T47D (cell line): ENCODE results near the gene LURAP1L.
A peak's percentile ranks its signal among the peaks of the same experiment; 100 is the strongest.

Experiments used
- DNase-seq, 2 experiments: peaks; one replicate each; pipeline versions ENCODE4 v3.0.0 to v3.0.0-alpha.2; 2011 to 2012; ENCODE audit warnings: low read depth in 1 of 2, low spot score in 1 of 2
- JUND ChIP-seq: IDR thresholded peaks from 2 replicates; pipeline ENCODE4 v1.6.1; 2012; ENCODE audit warnings: low read depth
- in situ Hi-C: cut with HindIII; loops from 2 replicates; pipeline ENCODE4 v1.10.0; 2016; ENCODE audit warnings: low sequenced_read_pairs, low pct_unique_long_range_greater_than_20kb

The LURAP1L gene

DNA sequence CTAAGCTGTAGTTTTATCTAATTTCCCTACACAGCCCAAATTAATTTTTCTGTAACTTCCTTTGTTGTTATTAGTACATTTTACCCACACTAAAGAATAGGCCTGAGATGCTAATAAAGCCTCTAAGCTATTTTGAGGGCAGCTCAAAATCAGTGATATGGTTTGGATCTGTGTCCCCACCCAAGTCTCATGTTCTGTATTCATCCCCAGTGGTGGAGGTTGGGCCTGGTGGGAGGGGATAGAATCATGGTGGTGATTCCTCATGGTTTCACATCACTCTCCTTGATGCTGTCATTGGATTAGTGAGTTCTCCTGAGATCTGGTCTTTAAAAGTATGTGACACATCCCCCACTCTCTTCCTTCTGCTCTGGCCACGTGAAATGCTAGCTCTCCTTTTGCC lies 27.3 kb downstream of the LURAP1L start:
- no peak for DNase-seq
- in situ Hi-C loops: no loop called here
- TF ChIP-seq JUND: no peak

DNA sequence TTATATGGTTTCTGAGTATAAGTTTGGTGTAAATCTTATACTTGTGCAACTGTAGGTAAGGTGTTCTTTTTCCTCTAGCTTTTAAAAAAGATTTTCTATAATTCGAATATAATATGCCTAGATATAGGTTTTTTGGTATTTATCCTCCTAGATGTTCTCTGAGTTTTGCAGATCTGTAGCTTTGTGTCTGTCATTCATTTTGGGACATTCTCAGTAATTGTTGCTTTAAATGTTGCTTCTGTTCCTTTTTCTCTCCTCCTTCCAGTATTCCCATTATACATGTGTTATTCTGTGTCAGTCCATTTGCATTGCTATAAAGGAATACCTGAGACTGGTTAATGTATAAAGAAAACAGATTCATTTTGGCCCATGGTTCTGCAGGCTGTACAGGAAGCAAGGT lies 33.7 kb downstream of the LURAP1L start:
- no peak for DNase-seq

GRCh38 chr9:12809720-12810119 lies 34.9 kb downstream of the LURAP1L start:
- no peak for TF ChIP-seq JUND
- in situ Hi-C loops: no loop called here
- DNase-seq: no peak

More for the DNA sequence above, 33.7 kb downstream of the LURAP1L start:
- in situ Hi-C loops: no loop called here
- TF ChIP-seq JUND: no peak

DNA sequence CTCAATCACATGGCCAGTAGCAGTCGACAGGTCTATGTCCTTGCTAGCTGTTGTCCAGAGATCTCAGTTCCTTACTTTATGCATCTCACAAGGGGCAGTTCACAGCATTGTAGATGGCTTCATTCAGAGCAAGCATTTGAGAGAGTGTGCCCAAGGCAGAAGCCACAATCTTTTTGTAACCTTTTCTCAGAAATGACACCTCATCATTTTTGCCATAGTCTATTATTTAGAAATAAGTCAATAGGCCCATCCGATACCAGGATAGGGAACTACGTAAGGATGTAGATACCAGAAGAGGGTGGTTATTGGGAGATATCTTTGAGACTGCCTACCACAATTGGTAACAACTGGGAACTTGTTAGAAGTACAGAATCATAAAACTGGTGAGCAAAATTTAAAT lies 37.1 kb downstream of the LURAP1L start:
- no peak for DNase-seq
- TF ChIP-seq JUND: 0 out of 2 replicates have a peak, but pooled peaks have one; percentile 24
- in situ Hi-C loops: no loop called here

DNA sequence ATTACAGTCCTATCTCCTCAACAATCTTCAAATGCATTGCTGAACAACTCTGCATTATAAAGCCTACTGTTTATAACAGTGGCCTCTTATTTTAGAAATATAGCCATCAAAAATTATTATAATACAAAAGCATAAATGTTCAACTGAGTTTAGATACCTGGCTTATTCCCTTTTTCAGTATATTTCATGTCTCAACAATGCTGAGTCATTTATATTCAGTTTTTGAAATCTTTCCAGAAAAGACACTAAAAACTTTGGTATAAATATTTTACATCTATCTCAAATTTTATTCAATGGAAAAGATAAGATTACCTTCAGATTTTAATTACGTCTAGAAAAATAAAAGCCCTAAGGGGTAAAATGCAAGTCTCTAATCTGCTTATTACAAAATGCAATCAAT lies 37.9 kb downstream of the LURAP1L start:
- DNase-seq: no peak
- TF ChIP-seq JUND: no peak
- in situ Hi-C loops: no loop called here

DNA sequence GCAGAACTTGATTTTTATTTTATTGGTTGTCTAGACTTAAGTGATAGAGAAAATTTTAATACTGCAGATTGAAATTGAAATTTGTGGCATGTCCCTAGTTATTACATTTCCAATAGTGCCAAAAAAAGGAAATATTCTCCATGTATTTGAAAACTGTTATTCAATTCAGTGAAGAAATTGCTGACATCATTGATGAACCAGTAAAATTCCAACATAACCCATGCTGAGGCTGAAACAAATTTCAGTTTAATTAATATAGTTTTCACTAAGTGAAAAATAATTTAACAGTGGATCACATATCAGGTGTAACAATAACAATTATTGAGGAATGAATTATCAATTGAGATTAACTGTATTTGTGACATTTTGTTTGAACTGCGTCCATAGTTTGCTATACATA lies 38.7 kb downstream of the LURAP1L start:
- no peak for DNase-seq
- TF ChIP-seq JUND: no peak
- in situ Hi-C loops: no loop called here

DNA sequence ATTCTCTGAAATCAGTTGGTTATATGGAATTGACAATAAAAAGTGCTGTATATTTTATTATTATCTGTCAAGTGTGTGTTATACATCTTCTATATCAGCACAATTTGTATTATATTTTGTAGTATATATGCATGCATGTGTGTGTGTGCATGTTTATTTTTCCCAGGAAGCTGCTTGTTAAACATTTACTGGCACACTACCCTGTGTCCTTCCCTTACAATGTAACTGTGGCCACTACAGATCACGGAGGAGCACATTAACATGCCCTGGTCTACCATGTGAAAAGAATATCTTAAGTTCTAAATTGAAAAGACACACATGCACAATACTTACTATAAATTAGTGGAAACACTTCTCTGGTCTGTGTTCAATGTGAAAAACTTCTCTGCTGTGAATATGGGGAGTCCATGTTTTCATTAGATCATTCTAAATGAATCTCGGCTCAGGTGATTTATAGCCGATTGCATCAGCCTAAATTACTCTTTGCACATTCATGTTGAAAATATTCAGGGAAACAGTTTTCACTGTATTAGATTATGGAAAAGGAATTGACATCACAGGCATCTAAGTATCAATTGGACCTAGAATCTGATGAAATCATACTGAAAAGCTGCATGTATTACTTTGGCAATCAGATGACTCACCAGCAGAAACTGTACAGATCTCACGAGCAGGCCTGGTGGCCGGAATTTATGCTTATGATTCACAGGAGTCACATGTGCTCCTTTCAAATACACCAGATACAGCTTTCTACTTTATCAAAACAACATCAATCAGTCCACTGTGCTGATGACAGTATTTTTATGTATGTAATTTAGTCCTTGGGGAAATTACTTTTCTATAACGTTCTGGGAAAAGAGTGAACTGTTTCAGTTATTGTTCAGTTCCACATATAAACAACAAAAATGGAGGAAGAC lies 39.4 kb downstream of the LURAP1L start:
- in situ Hi-C loops: no loop called here
- TF ChIP-seq JUND: no peak
- DNase-seq: peak in 1 of 2 experiments; percentile 75

- no peak for TF ChIP-seq JUND
- in situ Hi-C loops: no loop called here
- no peak for DNase-seq
These were observed 40.0 kb downstream of the LURAP1L start for GRCh38 chr9:12814877-12815237.

GRCh38 chr9:12815888-12816287 lies 41.1 kb downstream of the LURAP1L start:
- in situ Hi-C loops: no loop called here
- no peak for TF ChIP-seq JUND
- DNase-seq: no peak

DNA sequence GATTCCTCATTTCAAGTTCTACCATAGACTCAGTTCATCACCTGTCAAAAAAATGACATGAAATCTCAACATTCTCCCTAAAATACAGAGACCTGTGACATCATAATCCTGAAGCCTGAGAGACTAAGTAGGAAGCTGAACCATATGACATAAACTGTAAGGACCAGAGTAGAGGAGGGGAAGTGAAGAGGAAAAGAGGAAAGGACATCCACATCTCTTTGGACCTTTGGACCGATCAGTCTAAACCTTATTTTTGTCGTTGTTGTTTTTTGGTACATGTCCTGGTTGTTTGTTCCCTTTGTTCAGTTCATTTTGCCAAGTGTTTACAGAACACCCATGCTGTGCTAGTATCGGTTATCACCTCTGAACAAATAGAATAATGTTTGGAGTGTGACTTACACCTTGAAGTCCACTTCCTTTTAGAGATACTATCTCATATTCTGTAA lies 41.9 kb downstream of the LURAP1L start:
- in situ Hi-C loops: no loop called here
- peak in 1 of 2 experiments; percentile 81 for DNase-seq
- TF ChIP-seq JUND: peak; percentile 58; the same call in 1 of the 2 replicates

DNA sequence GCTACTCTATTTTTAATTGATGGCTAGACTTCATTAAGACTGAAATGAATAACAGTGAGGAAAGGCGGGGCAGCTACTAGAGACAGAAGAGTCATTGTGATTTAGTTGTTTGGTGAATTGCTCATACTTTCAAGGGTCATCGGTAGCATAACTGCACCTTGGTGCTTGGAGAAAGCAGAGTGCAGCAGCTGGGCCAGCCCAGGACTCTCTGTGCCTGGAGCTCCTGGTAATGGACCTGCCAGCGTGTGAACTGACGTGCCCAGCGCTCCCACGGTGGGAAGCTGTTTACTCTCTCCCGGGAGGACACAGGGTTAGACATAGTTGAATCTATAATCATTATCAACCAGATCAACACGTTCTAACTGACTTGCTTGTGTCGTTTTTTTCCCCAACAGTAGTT lies 42.9 kb downstream of the LURAP1L start:
- in situ Hi-C loops: no loop called here
- peak in 1 of 2 experiments; percentile 89 for DNase-seq
- no peak for TF ChIP-seq JUND

DNA sequence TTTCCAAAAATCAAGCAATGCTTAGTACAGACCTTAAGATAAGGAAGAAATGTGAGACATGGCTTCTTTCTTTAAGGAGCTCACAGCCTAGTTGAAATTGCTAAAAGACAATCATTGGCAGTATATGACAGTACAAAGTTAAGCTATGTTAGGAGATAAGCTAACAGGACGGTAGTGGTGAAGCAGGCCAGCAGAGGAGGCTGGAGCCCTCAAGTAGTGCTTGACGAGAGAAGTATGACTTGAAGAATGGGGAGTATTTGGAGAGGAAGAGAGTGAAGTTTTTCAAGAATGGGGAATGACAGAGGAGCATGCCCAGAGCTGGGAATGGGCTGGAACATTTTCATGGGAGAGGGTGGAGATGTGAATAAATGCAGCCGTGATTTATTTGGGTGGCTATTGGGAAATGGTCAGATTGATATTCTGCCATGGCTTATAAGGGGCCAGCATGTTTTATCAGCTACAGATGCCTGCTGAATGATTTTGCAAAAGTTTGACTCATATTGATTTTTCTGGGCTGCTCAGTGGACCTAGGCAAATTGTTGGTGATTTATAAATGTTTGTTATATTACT lies 43.7 kb downstream of the LURAP1L start:
- in situ Hi-C loops: no loop called here
- no peak for TF ChIP-seq JUND
- DNase-seq: no peak

GRCh38 chr9:12819436-12820185 lies 44.8 kb downstream of the LURAP1L start:
- DNase-seq: peak in 1 of 2 experiments; percentile 80
- in situ Hi-C loops: no loop called here
- no peak for TF ChIP-seq JUND
